Brain microvascular endothelial cell (primary cell): Measurements from ENCODE around the gene LGI2.

Experiments used
- DNase-seq: peaks from one replicate; pipeline ENCODE4 v3.0.0-alpha.2; 2020
- H3K27ac ChIP-seq: fragments of 250-450 bp; sonication (Bioruptor Pico); 2 replicates; pipeline ENCODE4 v1.5.1; 2020; ENCODE audit warnings: mild to moderate bottlenecking, moderate library complexity
- H3K27me3 ChIP-seq: fragments of 250-450 bp; sonication (Bioruptor Pico); replicated peaks from 2 replicates; pipeline ENCODE4 v1.5.1; 2020; ENCODE audit warnings: mild to moderate bottlenecking
- H3K36me3 ChIP-seq: fragments of 250-450 bp; sonication (Bioruptor Pico); replicated peaks from 2 replicates; pipeline ENCODE4 v1.5.1; 2020; ENCODE audit warnings: mild to moderate bottlenecking
- H3K4me3 ChIP-seq: 2 replicates; pipeline ENCODE4 v1.5.1; 2011; ENCODE audit warnings: low read depth, mild to moderate bottlenecking, control low read depth, low read length, moderate library complexity
- CTCF ChIP-seq: IDR thresholded peaks from 2 replicates; pipeline ENCODE4 v1.5.1; 2011; ENCODE audit warnings: low read depth, mild to moderate bottlenecking, moderate library complexity, low read length, control low read depth, inconsistent platforms; ENCODE audit errors: missing control alignments
- in situ Hi-C: cut with HindIII; loops from 2 replicates; pipeline ENCODE4 v1.10.0; 2017; ENCODE audit warnings: low sequenced_read_pairs, low pct_ligation_motif_present

LGI2 gene

DNA sequence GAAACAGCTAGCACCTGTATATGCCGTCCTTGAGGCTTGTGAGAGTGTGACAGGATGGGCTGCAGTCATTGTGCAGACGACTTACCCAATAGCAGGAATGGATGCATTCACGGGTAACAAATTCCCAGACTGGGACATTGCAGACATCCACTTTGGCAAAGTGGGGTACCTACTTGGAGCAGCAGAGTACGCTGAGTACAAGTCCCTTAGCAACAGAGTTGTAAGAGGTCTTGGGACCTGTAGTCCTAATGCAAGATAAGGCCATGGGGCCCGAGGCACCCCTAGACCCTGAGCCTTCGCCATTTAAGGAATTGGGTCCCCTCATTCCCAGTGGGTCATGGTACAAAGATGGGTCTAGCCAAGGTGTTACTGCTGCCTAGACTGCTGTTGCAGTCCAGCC, 62.5 kb downstream of the LGI2 start:
- in situ Hi-C loops = no loop called here

GRCh38 chr4:24967346-24967745, 63.4 kb downstream of the LGI2 start:
- H3K4me3 ChIP-seq = no peak overlapping the region
- no peak for DNase-seq
- TF ChIP-seq CTCF = no peak
- H3K36me3 ChIP-seq = no peaks in the 10 kb centered on the region
- H3K27ac ChIP-seq = no peak overlapping the region
- H3K27me3 ChIP-seq = no peaks in the 10 kb centered on the region
- in situ Hi-C loops = no loop called here

More for the DNA sequence above, 62.5 kb downstream of the LGI2 start:
- H3K27ac ChIP-seq = no peak overlapping the region
- TF ChIP-seq CTCF = no peak
- H3K27me3 ChIP-seq = no peaks in the 10 kb centered on the region
- no peak overlapping the region for H3K4me3 ChIP-seq
- no peaks in the 10 kb centered on the region for H3K36me3 ChIP-seq
- DNase-seq = no peak

DNA sequence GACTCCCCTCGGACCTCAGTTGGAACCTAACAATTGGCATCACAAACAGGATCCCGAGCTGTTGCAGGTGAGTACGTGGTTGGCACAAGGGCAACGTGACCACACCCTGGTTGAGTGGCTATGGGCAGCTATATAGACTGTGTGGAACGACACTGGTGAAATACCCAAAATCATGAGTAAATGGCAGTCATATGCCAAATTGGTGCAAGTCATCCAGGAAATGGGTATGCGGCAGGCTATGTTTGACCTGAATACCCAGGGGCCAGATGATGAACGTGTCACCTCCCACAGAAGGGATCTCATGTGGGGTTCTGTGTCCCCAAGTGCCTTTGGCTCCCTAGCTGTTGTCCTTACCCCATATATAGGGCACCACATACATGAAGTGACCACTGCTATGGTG, 64.7 kb downstream of the LGI2 start:
- Histone ChIP-seq H3K4me3 (no peak overlapping the region), H3K27ac (no peak overlapping the region), H3K36me3 (no peaks in the 10 kb centered on the region), H3K27me3 (no peaks in the 10 kb centered on the region)
- no peak for DNase-seq
- in situ Hi-C loops = no loop called here
- no peak for TF ChIP-seq CTCF

- TF ChIP-seq CTCF = no peak
- no peaks in the 10 kb centered on the region for H3K27me3 ChIP-seq
- no peak for DNase-seq
- no peak overlapping the region for H3K4me3 ChIP-seq
- in situ Hi-C loops = no loop called here
- no peaks in the 10 kb centered on the region for H3K36me3 ChIP-seq
- H3K27ac ChIP-seq = no peak overlapping the region
These were observed 65.1 kb downstream of the LGI2 start for GRCh38 chr4:24965627-24966026.

DNA sequence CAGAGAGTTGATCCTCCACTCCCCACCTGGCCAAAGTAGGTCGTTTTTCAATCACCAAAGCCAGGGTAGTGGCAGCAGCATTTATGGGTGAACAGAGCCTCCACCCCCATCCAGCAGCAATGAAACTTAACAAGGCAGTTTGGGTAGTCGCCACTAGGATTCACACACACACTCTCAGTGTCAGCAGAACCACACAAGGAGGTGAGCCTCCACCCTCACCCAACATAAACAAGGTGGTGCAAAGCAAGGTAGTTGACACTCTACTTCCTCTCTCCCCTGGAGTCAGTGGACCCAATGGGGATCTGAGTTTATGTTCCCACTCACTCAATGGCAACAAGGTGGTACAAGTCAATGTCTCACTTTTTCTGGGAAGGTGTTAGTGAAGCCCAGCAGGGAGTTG, 67.5 kb downstream of the LGI2 start:
- Histone ChIP-seq H3K36me3 (no peaks in the 10 kb centered on the region), H3K27me3 (no peaks in the 10 kb centered on the region), H3K27ac (no peak overlapping the region), H3K4me3 (no peak overlapping the region)
- in situ Hi-C loops = no loop called here
- no peak for DNase-seq
- TF ChIP-seq CTCF = no peak

DNA sequence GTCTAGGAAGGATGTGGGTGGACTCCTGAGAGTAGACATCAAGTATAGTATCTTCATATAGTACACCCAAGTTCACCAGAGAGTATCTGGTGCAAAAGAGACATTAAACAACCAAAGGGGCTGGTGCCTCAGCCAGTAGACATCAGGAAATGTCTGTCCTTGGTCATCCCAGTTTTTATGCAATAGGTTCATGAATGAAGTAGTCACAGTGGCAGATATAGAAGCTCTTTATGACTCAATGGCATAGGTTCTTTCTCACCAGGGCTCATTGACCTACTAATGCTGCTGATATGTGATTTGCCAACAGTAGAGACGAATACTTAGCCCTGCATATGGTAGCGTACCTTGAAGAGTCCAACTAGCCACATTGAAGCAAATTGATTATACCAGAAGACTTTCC, 72.9 kb downstream of the LGI2 start:
- Histone ChIP-seq H3K27ac (no peak overlapping the region), H3K36me3 (no peaks in the 10 kb centered on the region), H3K4me3 (no peak overlapping the region), H3K27me3 (no peaks in the 10 kb centered on the region)
- in situ Hi-C loops = no loop called here
- DNase-seq = no peak
- no peak for TF ChIP-seq CTCF
